ENCODE data around the gene CDC42EP3. TPM values are rescaled to one million over a fixed set of nuclear protein-coding genes. Genes with fewer than 3 reads are reported as not detected.

CDC42EP3 gene
- total and polyA plus RNA-seq, 8 donors: 6.7 to 89.7 (median 17.2) TPM

DNA sequence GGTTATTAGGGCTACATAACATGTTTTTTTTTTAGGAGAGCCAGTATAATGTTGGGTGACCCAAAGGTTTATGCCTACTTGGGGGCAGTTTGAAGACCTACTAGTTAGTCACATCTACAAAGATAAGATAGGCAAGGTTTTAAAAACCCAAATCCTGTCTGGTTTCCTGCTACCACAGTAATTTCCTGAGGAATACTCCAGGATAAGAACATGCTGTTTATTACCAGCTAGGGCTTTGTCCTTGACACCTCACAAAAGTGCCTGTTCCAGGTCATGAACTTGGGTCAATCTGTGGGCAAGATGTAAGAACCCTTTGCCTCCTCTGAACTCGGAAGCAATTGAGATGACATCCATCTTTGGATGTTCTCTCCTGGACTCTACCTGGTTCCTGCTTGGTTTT lies 38.2 kb downstream of the CDC42EP3 start:
- no peaks in the 10 kb centered on the region for H3K36me3 ChIP-seq
- no peak overlapping the region for H3K4me3 ChIP-seq
- WGBS, 5 donors: 87 to 100% (median 91%) methylated on average over 1 of the region's 1 CpG
- H3K27ac ChIP-seq: no peak overlapping the region
- H3K4me1 ChIP-seq: peaks cover 0 to 44% (median 13%) of the 10 kb centered on the region in 4 donors
- TF ChIP-seq, protein P1, sequence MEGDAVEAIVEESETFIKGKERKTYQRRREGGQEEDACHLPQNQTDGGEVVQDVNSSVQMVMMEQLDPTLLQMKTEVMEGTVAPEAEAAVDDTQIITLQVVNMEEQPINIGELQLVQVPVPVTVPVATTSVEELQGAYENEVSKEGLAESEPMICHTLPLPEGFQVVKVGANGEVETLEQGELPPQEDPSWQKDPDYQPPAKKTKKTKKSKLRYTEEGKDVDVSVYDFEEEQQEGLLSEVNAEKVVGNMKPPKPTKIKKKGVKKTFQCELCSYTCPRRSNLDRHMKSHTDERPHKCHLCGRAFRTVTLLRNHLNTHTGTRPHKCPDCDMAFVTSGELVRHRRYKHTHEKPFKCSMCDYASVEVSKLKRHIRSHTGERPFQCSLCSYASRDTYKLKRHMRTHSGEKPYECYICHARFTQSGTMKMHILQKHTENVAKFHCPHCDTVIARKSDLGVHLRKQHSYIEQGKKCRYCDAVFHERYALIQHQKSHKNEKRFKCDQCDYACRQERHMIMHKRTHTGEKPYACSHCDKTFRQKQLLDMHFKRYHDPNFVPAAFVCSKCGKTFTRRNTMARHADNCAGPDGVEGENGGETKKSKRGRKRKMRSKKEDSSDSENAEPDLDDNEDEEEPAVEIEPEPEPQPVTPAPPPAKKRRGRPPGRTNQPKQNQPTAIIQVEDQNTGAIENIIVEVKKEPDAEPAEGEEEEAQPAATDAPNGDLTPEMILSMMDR (IDR thresholded peaks at IDR 0.05): no peak
- TF ChIP-seq EP300 (IDR thresholded peaks at IDR 0.05) (no peak), POLR2AphosphoS5 (IDR thresholded peaks at IDR 0.05) (no peak), POLR2A (IDR thresholded peaks at IDR 0.05) (no peak)
- H3K9me3 ChIP-seq: no peaks in the 10 kb centered on the region
- no peaks in the 10 kb centered on the region for H3K27me3 ChIP-seq
- intact Hi-C loops (cut with DNase I; ENCODE audit: low total_unique reads): no loop called here
- DNase-seq: no peak

DNA sequence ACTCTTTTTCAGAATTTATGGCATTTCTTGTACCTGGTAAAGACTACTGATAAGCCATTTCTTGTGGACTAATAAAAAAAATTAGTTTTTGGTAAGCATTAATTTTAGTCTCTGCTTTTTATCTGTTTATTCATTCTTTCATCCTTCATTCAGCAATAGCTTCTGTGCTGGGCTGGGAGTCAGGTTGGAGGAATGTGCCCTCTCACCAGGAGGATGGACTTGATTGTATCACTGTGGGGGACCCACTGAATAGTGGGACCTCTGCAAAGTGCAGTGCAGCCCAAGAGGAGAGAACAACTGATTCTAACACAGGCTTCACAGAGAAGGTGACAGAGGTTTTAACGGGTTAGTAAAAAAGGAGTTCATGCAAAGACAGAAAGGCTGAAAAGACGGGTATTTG lies 39.1 kb downstream of the CDC42EP3 start:
- no peaks in the 10 kb centered on the region for H3K36me3 ChIP-seq
- H3K4me3 ChIP-seq: no peak overlapping the region
- peaks cover 0 to 40% (median 11%) of the 10 kb centered on the region in 4 donors for H3K4me1 ChIP-seq
- peak overlapping the region in 2 of 5 donors; percentile 9 to 10 for H3K27ac ChIP-seq
- no peak for TF ChIP-seq POLR2AphosphoS5 (IDR thresholded peaks at IDR 0.05)
- no peak for TF ChIP-seq POLR2A (IDR thresholded peaks at IDR 0.05)
- 68 to 81% (median 72%) methylated on average over 2 of the region's 2 CpGs for WGBS, 5 donors
- H3K27me3 ChIP-seq: no peaks in the 10 kb centered on the region
- H3K9me3 ChIP-seq: no peaks in the 10 kb centered on the region
- DNase-seq: no peak
- intact Hi-C loops (cut with DNase I; ENCODE audit: low total_unique reads): no loop called here

DNA sequence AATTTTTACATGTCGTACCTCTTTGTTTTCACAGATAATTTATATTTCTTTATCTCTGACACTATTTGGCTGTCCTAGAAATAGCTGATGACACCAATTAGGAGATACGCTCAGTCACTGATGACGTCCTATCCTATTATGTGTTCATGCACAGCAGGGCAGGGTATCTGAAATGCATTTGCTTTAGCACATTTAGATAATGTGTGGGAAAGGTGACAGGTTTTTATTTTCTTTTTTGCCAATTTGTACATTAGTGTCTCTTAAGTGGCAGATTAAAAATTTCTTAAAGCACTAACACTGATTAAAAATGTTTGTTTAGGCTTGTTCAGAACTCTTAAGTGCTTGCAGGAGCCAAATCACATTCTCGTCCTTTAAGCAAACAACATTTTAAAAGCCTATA lies 39.7 kb downstream of the CDC42EP3 start:
- WGBS, 5 donors: 28 to 68% (median 45%) methylated on average over 4 of the region's 4 CpGs

DNA sequence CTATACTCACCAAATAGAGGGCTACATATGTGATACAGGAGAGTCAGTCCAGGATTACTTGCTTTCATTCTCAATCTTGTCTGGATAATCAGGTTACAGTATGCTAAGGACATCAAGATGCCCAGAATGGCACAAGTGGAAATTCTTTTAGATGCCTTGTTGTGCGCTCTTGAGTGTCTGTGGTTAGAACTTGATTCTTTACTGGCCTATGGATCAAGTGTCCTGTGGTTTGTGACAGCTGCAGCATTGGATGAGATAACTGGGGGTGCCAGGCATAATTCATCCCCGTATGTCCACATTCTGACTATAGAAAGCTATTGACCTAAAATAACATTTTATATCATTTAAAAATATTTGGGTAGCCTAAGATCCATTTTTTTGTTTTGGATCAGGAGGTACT lies 40.1 kb downstream of the CDC42EP3 start:
- whole genome bisulfite sequencing, 5 donors: 49 to 68% (median 59%) methylated on average over 2 of the region's 2 CpGs
- no peaks in the 10 kb centered on the region for H3K27me3 ChIP-seq
- H3K36me3 ChIP-seq: no peaks in the 10 kb centered on the region
- H3K27ac ChIP-seq: peak overlapping the region in 3 of 5 donors; percentile 29 to 49 (median 42)
- H3K4me1 ChIP-seq: peaks cover 0 to 38% (median 13%) of the 10 kb centered on the region in 4 donors
- TF ChIP-seq, protein P1 (IDR thresholded peaks at IDR 0.05): no peak
- TF ChIP-seq POLR2AphosphoS5 (IDR thresholded peaks at IDR 0.05): no peak
- no peak for TF ChIP-seq EP300 (IDR thresholded peaks at IDR 0.05)
- no peak overlapping the region for H3K4me3 ChIP-seq
- no peak for DNase-seq
- intact Hi-C loops (cut with DNase I; ENCODE audit: low total_unique reads): no loop called here
- H3K9me3 ChIP-seq: no peaks in the 10 kb centered on the region

More for the DNA sequence above, 39.7 kb downstream of the CDC42EP3 start:
- Histone ChIP-seq H3K9me3 (no peaks in the 10 kb centered on the region), H3K27me3 (no peaks in the 10 kb centered on the region), H3K36me3 (no peaks in the 10 kb centered on the region), H3K4me1 (peaks cover 0 to 36% (median 11%) of the 10 kb centered on the region in 4 donors), H3K4me3 (no peak overlapping the region), H3K27ac (peak overlapping the region in 1 of 5 donors; percentile 42)
- DNase-seq: peak in 1 of 2 donors; percentile 45
- intact Hi-C loops (cut with DNase I; ENCODE audit: low total_unique reads): no loop called here
- TF ChIP-seq EP300 (IDR thresholded peaks at IDR 0.05) (no peak), POLR2A (IDR thresholded peaks at IDR 0.05) (no peak), POLR2AphosphoS5 (IDR thresholded peaks at IDR 0.05) (no peak)
- TF ChIP-seq, protein P1 (IDR thresholded peaks at IDR 0.05): no peak

DNA sequence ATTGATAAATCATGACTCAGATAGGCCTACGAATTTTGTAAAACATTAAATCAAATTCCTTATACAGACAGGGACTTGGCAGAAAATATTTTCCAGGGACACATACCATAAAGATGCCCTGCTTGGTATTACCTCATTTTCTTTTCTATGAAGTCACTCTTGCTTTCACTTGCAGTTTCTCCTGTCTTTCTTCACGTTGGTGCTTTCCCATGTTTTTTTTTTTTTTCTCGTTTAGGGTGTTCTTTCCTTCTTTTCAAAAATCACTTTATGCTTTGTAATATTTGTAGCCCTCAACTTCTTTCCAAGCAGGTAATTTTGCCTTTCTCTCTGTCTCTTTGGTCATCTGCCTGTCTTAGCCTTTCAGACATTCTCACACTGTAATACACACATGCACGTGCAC lies 40.7 kb downstream of the CDC42EP3 start:
- Histone ChIP-seq H3K27ac (no peak overlapping the region), H3K27me3 (no peaks in the 10 kb centered on the region), H3K4me3 (no peak overlapping the region), H3K36me3 (no peaks in the 10 kb centered on the region), H3K4me1 (peaks cover 0 to 40% (median 16%) of the 10 kb centered on the region in 4 donors), H3K9me3 (no peaks in the 10 kb centered on the region)
- intact Hi-C loops (cut with DNase I; ENCODE audit: low total_unique reads): no loop called here
- TF ChIP-seq, protein P1 (IDR thresholded peaks at IDR 0.05): no peak
- whole genome bisulfite sequencing, 5 donors: 33 to 60% (median 48%) methylated on average over 4 of the region's 4 CpGs
- no peak for DNase-seq

Measured in stomach (tissue), 9 donors.